ENCODE data around the gene SFI1.

DNA sequence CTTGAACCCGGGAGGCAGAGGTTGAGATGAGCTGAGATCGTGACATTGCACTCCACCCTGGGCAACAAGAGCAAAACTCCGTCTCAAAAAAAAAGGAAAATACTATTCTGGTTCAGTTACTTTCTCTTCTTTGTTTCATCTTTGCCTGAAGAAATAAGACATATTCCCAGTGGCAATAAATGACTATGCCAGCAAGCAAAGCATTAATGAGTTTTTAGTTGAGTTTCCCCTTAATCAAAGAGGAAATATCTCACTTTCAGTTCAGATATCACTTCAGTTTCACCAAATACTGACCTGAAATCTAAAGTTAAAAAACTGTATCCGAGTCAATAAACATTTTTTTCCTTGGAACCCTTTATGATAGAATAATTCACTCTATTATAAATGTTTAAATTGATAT is 155.3 kb downstream of the SFI1 start:
- no peak for TF ChIP-seq POLR2A (IDR thresholded peaks at IDR 0.05)
- TF ChIP-seq, protein P1, sequence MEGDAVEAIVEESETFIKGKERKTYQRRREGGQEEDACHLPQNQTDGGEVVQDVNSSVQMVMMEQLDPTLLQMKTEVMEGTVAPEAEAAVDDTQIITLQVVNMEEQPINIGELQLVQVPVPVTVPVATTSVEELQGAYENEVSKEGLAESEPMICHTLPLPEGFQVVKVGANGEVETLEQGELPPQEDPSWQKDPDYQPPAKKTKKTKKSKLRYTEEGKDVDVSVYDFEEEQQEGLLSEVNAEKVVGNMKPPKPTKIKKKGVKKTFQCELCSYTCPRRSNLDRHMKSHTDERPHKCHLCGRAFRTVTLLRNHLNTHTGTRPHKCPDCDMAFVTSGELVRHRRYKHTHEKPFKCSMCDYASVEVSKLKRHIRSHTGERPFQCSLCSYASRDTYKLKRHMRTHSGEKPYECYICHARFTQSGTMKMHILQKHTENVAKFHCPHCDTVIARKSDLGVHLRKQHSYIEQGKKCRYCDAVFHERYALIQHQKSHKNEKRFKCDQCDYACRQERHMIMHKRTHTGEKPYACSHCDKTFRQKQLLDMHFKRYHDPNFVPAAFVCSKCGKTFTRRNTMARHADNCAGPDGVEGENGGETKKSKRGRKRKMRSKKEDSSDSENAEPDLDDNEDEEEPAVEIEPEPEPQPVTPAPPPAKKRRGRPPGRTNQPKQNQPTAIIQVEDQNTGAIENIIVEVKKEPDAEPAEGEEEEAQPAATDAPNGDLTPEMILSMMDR (IDR thresholded peaks at IDR 0.05), result no peak

Data from testis (tissue), 2 donors.